Mesendoderm (in vitro differentiated cells): ENCODE measurements around the gene HDAC4.

ENCODE experiments used
- DNase-seq: peaks from one replicate; pipeline ENCODE4 v3.0.0; 2013
- H2AK5ac ChIP-seq: 2 replicates; pipeline ENCODE4 v1.6.1; 2013; ENCODE audit warnings: low read length, inconsistent platforms
- H2BK120ac ChIP-seq: 2 replicates; pipeline ENCODE4 v1.6.1; 2013; ENCODE audit warnings: low read depth, mild to moderate bottlenecking, low read length, moderate library complexity, mixed read lengths
- H2BK15ac ChIP-seq: replicated peaks from 2 replicates; pipeline ENCODE4 v1.6.1; 2013; ENCODE audit warnings: low read depth, mild to moderate bottlenecking, moderate library complexity
- H2BK5ac ChIP-seq: 2 replicates; pipeline ENCODE4 v1.6.1; 2013; ENCODE audit warnings: low read length, inconsistent platforms
- H3K18ac ChIP-seq: 2 replicates; pipeline ENCODE4 v1.6.1; 2013; ENCODE audit warnings: mild to moderate bottlenecking, low read length, mixed read lengths
- H3K23ac ChIP-seq: one replicate; pipeline ENCODE4 v1.6.1; 2013; ENCODE audit warnings: low read length
- H3K27ac ChIP-seq: 2 replicates; pipeline ENCODE4 v1.5.1; 2013; ENCODE audit warnings: low read depth, mild to moderate bottlenecking, inconsistent platforms, low read length, moderate library complexity
- H3K27me3 ChIP-seq: 2 replicates; pipeline ENCODE4 v1.6.1; 2013; ENCODE audit warnings: low read length, control low read depth, mild to moderate bottlenecking, inconsistent platforms; ENCODE audit not compliant: insufficient read depth, poor library complexity
- H3K36me3 ChIP-seq: 2 replicates; pipeline ENCODE4 v1.6.1; 2013; ENCODE audit warnings: low read length, inconsistent platforms; ENCODE audit not compliant: control insufficient read depth, insufficient read depth
- H3K4ac ChIP-seq: one replicate; pipeline ENCODE4 v1.6.1; 2013; ENCODE audit warnings: low read depth, mild to moderate bottlenecking, low read length, moderate library complexity
- H3K4me1 ChIP-seq: 2 replicates; pipeline ENCODE4 v1.6.1; 2013; ENCODE audit warnings: low read depth, low read length, inconsistent platforms; ENCODE audit not compliant: control insufficient read depth
- H3K4me2 ChIP-seq: 2 replicates; pipeline ENCODE4 v1.6.1; 2013; ENCODE audit warnings: low read length
- H3K4me3 ChIP-seq: 2 replicates; pipeline ENCODE4 v1.5.1; 2013; ENCODE audit warnings: mild to moderate bottlenecking, low read length
- H3K56ac ChIP-seq: one replicate; pipeline ENCODE4 v1.6.1; 2013; ENCODE audit warnings: low read length
- H3K79me1 ChIP-seq: 2 replicates; pipeline ENCODE4 v1.6.1; 2013; ENCODE audit warnings: low read length, inconsistent platforms
- H3K79me2 ChIP-seq: 2 replicates; pipeline ENCODE4 v1.6.1; 2013; ENCODE audit warnings: mild to moderate bottlenecking, low read length; ENCODE audit not compliant: control insufficient read depth, insufficient read depth
- H3K9ac ChIP-seq: 2 replicates; pipeline ENCODE4 v1.6.1; 2013; ENCODE audit warnings: low read length, inconsistent platforms
- H4K5ac ChIP-seq: one replicate; pipeline ENCODE4 v1.6.1; 2013; ENCODE audit warnings: low read length
- H4K8ac ChIP-seq: one replicate; pipeline ENCODE4 v1.6.1; 2013; ENCODE audit warnings: low read depth, mild to moderate bottlenecking, control low read depth, low read length, moderate library complexity
- WGBS: extraction: QIAGEN DNeasy Blood & Tissue Kit; methylation state at CpG from one replicate; pipeline ENCODE4 v1.1.7; 2013; ENCODE audit warnings: low lambda C conversion rate, missing lambda C conversion rate; ENCODE audit not compliant: insufficient coverage; ENCODE audit errors: extremely low coverage; 5-methylcytosine and 5-hydroxymethylcytosine counted together

HDAC4 gene

GRCh38 chr2:239216614-239217273, 184.1 kb downstream of the HDAC4 start:
- Histone ChIP-seq H3K27ac (no peak overlapping the region), H2BK120ac (no peak overlapping the region), H3K4me2 (no peak overlapping the region), H2AK5ac (no peak overlapping the region), H3K9ac (no peak overlapping the region), H3K23ac (no peak overlapping the region), H4K8ac (no peak overlapping the region), H3K4me1 (peaks cover 15% of the 10 kb centered on the region), H3K36me3 (no peaks in the 10 kb centered on the region), H3K27me3 (no peaks in the 10 kb centered on the region), H3K79me1 (peaks cover 24% of the 10 kb centered on the region), H2BK5ac (no peak overlapping the region), H2BK15ac (no peak overlapping the region), H3K79me2 (peaks cover 10% of the 10 kb centered on the region), H3K4me3 (no peak overlapping the region), H3K56ac (no peak overlapping the region), H4K5ac (no peak overlapping the region), H3K18ac (no peak overlapping the region), H3K4ac (no peak overlapping the region)
- WGBS = no CpG with 5 or more reads among the region's 17 CpGs
- DNase-seq = no peak

GRCh38 chr2:239215988-239216613, 184.7 kb downstream of the HDAC4 start:
- peaks cover 18% of the 10 kb centered on the region for H3K4me1 ChIP-seq
- no peak for DNase-seq
- no CpG with 5 or more reads among the region's 7 CpGs for WGBS
- no peak overlapping the region for H3K4ac ChIP-seq
- H3K18ac ChIP-seq = no peak overlapping the region
- H2BK5ac ChIP-seq = no peak overlapping the region
- no peaks in the 10 kb centered on the region for H3K27me3 ChIP-seq
- H4K5ac ChIP-seq = no peak overlapping the region
- H3K9ac ChIP-seq = no peak overlapping the region
- no peak overlapping the region for H2AK5ac ChIP-seq
- peaks cover 10% of the 10 kb centered on the region for H3K79me2 ChIP-seq
- no peak overlapping the region for H2BK15ac ChIP-seq
- H4K8ac ChIP-seq = no peak overlapping the region
- H3K79me1 ChIP-seq = peaks cover 21% of the 10 kb centered on the region
- no peaks in the 10 kb centered on the region for H3K36me3 ChIP-seq
- no peak overlapping the region for H3K4me3 ChIP-seq
- no peak overlapping the region for H3K56ac ChIP-seq
- no peak overlapping the region for H3K23ac ChIP-seq
- H3K4me2 ChIP-seq = no peak overlapping the region
- no peak overlapping the region for H3K27ac ChIP-seq
- H2BK120ac ChIP-seq = no peak overlapping the region

- H3K4ac ChIP-seq = no peak overlapping the region
- no peak overlapping the region for H3K56ac ChIP-seq
- H4K5ac ChIP-seq = no peak overlapping the region
- no peak overlapping the region for H2BK15ac ChIP-seq
- WGBS = no CpG with 5 or more reads among the region's 23 CpGs
- H3K23ac ChIP-seq = no peak overlapping the region
- H3K4me1 ChIP-seq = peaks cover 20% of the 10 kb centered on the region
- H3K36me3 ChIP-seq = no peaks in the 10 kb centered on the region
- H2BK5ac ChIP-seq = no peak overlapping the region
- DNase-seq = peak; percentile 32
- H3K4me2 ChIP-seq = no peak overlapping the region
- no peak overlapping the region for H3K9ac ChIP-seq
- H3K79me1 ChIP-seq = peaks cover 19% of the 10 kb centered on the region
- H2AK5ac ChIP-seq = no peak overlapping the region
- H4K8ac ChIP-seq = no peak overlapping the region
- H3K4me3 ChIP-seq = no peak overlapping the region
- no peak overlapping the region for H2BK120ac ChIP-seq
- H3K27ac ChIP-seq = no peak overlapping the region
- H3K79me2 ChIP-seq = peaks cover 8% of the 10 kb centered on the region
- H3K27me3 ChIP-seq = no peaks in the 10 kb centered on the region
- no peak overlapping the region for H3K18ac ChIP-seq
Observed at GRCh38 chr2:239215136-239215925, 185.5 kb downstream of the HDAC4 start.

- no CpG with 5 or more reads among the region's 9 CpGs for WGBS
- Histone ChIP-seq H3K36me3 (no peaks in the 10 kb centered on the region), H3K4ac (no peak overlapping the region), H3K4me1 (peaks cover 20% of the 10 kb centered on the region), H3K27ac (no peak overlapping the region), H2BK5ac (no peak overlapping the region), H3K23ac (no peak overlapping the region), H3K79me2 (peaks cover 7% of the 10 kb centered on the region), H2BK15ac (no peak overlapping the region), H2BK120ac (no peak overlapping the region), H3K4me2 (no peak overlapping the region), H3K56ac (no peak overlapping the region), H3K79me1 (peaks cover 18% of the 10 kb centered on the region), H4K8ac (no peak overlapping the region), H2AK5ac (no peak overlapping the region), H3K4me3 (no peak overlapping the region), H3K18ac (no peak overlapping the region), H3K27me3 (no peaks in the 10 kb centered on the region), H3K9ac (no peak overlapping the region), H4K5ac (no peak overlapping the region)
- peak; percentile 57 for DNase-seq
Observed at GRCh38 chr2:239214725-239215124, 186.1 kb downstream of the HDAC4 start.

GRCh38 chr2:239213643-239214101, 187.1 kb downstream of the HDAC4 start:
- Histone ChIP-seq H3K4me3 (no peak overlapping the region), H3K4me2 (no peak overlapping the region), H3K27ac (no peak overlapping the region), H2AK5ac (peak overlapping the region; percentile 6), H3K79me2 (peaks cover 5% of the 10 kb centered on the region), H3K36me3 (no peaks in the 10 kb centered on the region), H3K56ac (peak overlapping the region; percentile 44), H3K23ac (no peak overlapping the region), H3K9ac (no peak overlapping the region), H3K79me1 (peaks cover 17% of the 10 kb centered on the region), H4K8ac (no peak overlapping the region), H3K4me1 (peaks cover 20% of the 10 kb centered on the region), H3K4ac (no peak overlapping the region), H3K18ac (no peak overlapping the region), H2BK120ac (no peak overlapping the region), H3K27me3 (no peaks in the 10 kb centered on the region), H2BK15ac (no peak overlapping the region), H4K5ac (no peak overlapping the region), H2BK5ac (no peak overlapping the region)
- WGBS = no CpG with 5 or more reads among the region's 7 CpGs
- DNase-seq = no peak
